HCT116 (cell line): ENCODE data around the gene DCN. TPM values are rescaled to one million over a fixed set of nuclear protein-coding genes. Genes with fewer than 3 reads are reported as not detected.

ENCODE experiments used
- ATAC-seq: fragments of 200-7000 bp; cut with Tn5 transposase; 2 replicates; pipeline ENCODE4 v1.9.1; 2020; ENCODE audit warnings: mild to moderate bottlenecking, moderate library complexity
- BruUV-seq: library from RNA; stranded (reverse); fragments of 400-500 nt; replicated peaks from 2 replicates; lab custom pipeline; 2021; lab: Mats Ljungman, UMichigan
- CTCF ChIA-PET: fragments of 300-600 bp; sonication (Branson Sonifier 250); formaldehyde crosslinking; loops from one replicate; lab custom pipeline; 2021; ENCODE audit warnings: antibody characterized with exemption; lab: Charles Lee
- POLR2A ChIA-PET: fragments of 300-600, 350-600 bp; sonication (Branson Sonifier 250); formaldehyde crosslinking; loops from one replicate; lab custom pipeline; 2021; ENCODE audit warnings: antibody characterized with exemption; lab: Charles Lee
- RAD21 ChIA-PET, 2 experiments: fragments of 300-600 bp; sonication (Branson Sonifier 250); formaldehyde crosslinking; loops; one replicate each; lab custom pipeline; 2023; ENCODE audit warnings: low total read pairs in 2 of 2; ENCODE audit not compliant: uncharacterized antibody in 2 of 2, unreplicated experiment in 2 of 2, low non-redundant PET in 1 of 2; lab: Charles Lee
- DNase-seq: peaks from one replicate; pipeline ENCODE4 v3.0.0-alpha.2; 2010; ENCODE audit warnings: low read depth, low spot score
- H2AFZ ChIP-seq: fragments of 200-600 bp; shearing (Covaris generic), sonication (generic); 2 replicates; pipeline ENCODE4 v1.6.1; 2017; ENCODE audit warnings: low read depth, mixed run types, mixed read lengths, antibody characterized with exemption, low read length; ENCODE audit not compliant: poor library complexity, severe bottlenecking
- H3K27ac ChIP-seq: 2 replicates; pipeline ENCODE4 v1.5.1; 2012; ENCODE audit warnings: low read depth, low read length
- H3K27me3 ChIP-seq: fragments of 200-600 bp; sonication (generic); 2 replicates; pipeline ENCODE4 v1.6.1; 2016; ENCODE audit warnings: mixed run types, low read length, mixed read lengths; ENCODE audit not compliant: insufficient read depth
- H3K36me3 ChIP-seq, 2 experiments: fragments of 200-500 bp in 1 of 2; fragments of 200-600 bp in 1 of 2; sonication (Bioruptor generic) in 1 of 2; sonication (generic) in 1 of 2; 2 replicates each; pipeline versions ENCODE4 v1.5.1 to v1.6.1; 2014 to 2016; ENCODE audit warnings: low read length in 2 of 2, inconsistent platforms in 1 of 2, mixed read lengths in 1 of 2, mixed run types in 1 of 2; ENCODE audit not compliant: insufficient read depth in 2 of 2, control insufficient read depth in 1 of 2
- H3K4me1 ChIP-seq, 2 experiments: fragments of 200-600 bp in 1 of 2; sonication (generic) in 1 of 2; 2 replicates each; pipeline versions ENCODE4 v1.5.1 to v1.6.1; 2012 to 2017; ENCODE audit warnings: low read length in 2 of 2, inconsistent platforms in 1 of 2, mild to moderate bottlenecking in 1 of 2, mixed read lengths in 1 of 2, mixed run types in 1 of 2, moderate library complexity in 1 of 2; ENCODE audit not compliant: insufficient read depth in 2 of 2, control insufficient read depth in 1 of 2
- H3K4me2 ChIP-seq: fragments of 200-600 bp; sonication (generic); 2 replicates; pipeline ENCODE4 v1.6.1; 2017; ENCODE audit warnings: mixed run types, low read length, mixed read lengths
- H3K4me3 ChIP-seq, 2 experiments: fragments of 200-600 bp in 1 of 2; sonication (generic) in 1 of 2; replicated peaks in 1 of 2; 2 replicates each; pipeline ENCODE4 v1.5.1; 2011 to 2016; ENCODE audit warnings: low read length in 2 of 2, control low read depth in 1 of 2, low read depth in 1 of 2, mild to moderate bottlenecking in 1 of 2, mixed read lengths in 1 of 2, mixed run types in 1 of 2
- H3K79me2 ChIP-seq: fragments of 200-600 bp; sonication (generic); 2 replicates; pipeline ENCODE4 v1.6.1; 2017; ENCODE audit warnings: mild to moderate bottlenecking, mixed run types, low read length, moderate library complexity, mixed read lengths; ENCODE audit not compliant: insufficient read depth
- H3K9ac ChIP-seq: fragments of 200-600 bp; sonication (generic); 2 replicates; pipeline ENCODE4 v1.6.1; 2016; ENCODE audit warnings: low read length, mixed read lengths
- H3K9me2 ChIP-seq: fragments of 200-600 bp; sonication (generic), shearing (Covaris generic); 2 replicates; pipeline ENCODE4 v1.6.1; 2017; ENCODE audit warnings: mixed run types, mild to moderate bottlenecking, moderate library complexity; ENCODE audit not compliant: insufficient read depth
- H3K9me3 ChIP-seq, 2 experiments: fragments of 200-500 bp in 1 of 2; fragments of 200-600 bp in 1 of 2; sonication (Bioruptor generic) in 1 of 2; sonication (generic) in 1 of 2; 2 replicates each; pipeline ENCODE4 v1.6.1; 2014 to 2017; ENCODE audit warnings: low read length in 2 of 2, mixed read lengths in 2 of 2, inconsistent platforms in 1 of 2, low read depth in 1 of 2, mild to moderate bottlenecking in 1 of 2, mixed run types in 1 of 2, moderate library complexity in 1 of 2; ENCODE audit not compliant: control insufficient read depth in 1 of 2, insufficient read depth in 1 of 2
- H4K20me1 ChIP-seq: fragments of 200-600 bp; sonication (generic), shearing (Covaris generic); 2 replicates; pipeline ENCODE4 v1.6.1; 2017; ENCODE audit warnings: mixed run types, mild to moderate bottlenecking, moderate library complexity; ENCODE audit not compliant: insufficient read depth
- CBX3 ChIP-seq: IDR thresholded peaks from 2 replicates; pipeline ENCODE4 v1.6.1; 2012; ENCODE audit warnings: low read depth
- CTCF ChIP-seq, 3 experiments: fragments of 200-600 bp in 1 of 3; sonication (generic) in 1 of 3; IDR thresholded peaks in 2 of 3; conservative IDR thresholded peaks in 1 of 3; 2 replicates each; pipeline ENCODE4 v1.5.1; 2012 to 2017; ENCODE audit warnings: low read depth in 2 of 3, low read length in 2 of 3, antibody characterized with exemption in 1 of 3, borderline replicate concordance in 1 of 3, control low read depth in 1 of 3, mild to moderate bottlenecking in 1 of 3, mixed read lengths in 1 of 3, mixed run types in 1 of 3, moderate library complexity in 1 of 3; ENCODE audit not compliant: insufficient read depth in 1 of 3
- EGR1 ChIP-seq: IDR thresholded peaks from 2 replicates; pipeline ENCODE4 v1.6.1; 2012; ENCODE audit warnings: low read depth
- EZH2phosphoT487 ChIP-seq: fragments of 200-600 bp; IDR thresholded peaks from 2 replicates; pipeline ENCODE4 v1.6.1; 2018; ENCODE audit warnings: antibody characterized with exemption, borderline replicate concordance
- MAX ChIP-seq: IDR thresholded peaks from 2 replicates; pipeline ENCODE4 v1.6.1; 2012
- POLR2A ChIP-seq: IDR thresholded peaks from 2 replicates; pipeline ENCODE4 v1.7.0; 2011; ENCODE audit warnings: borderline replicate concordance; ENCODE audit not compliant: insufficient read depth, insufficient read length; ENCODE audit errors: extremely low read depth
- RAD21 ChIP-seq: IDR thresholded peaks from 2 replicates; pipeline ENCODE4 v1.6.1; 2012; ENCODE audit warnings: low read depth, mild to moderate bottlenecking
- REST ChIP-seq: IDR thresholded peaks from 2 replicates; pipeline ENCODE4 v1.6.1; 2012; ENCODE audit warnings: low read depth
- SIN3A ChIP-seq: IDR thresholded peaks from 2 replicates; pipeline ENCODE4 v1.6.1; 2012; ENCODE audit warnings: low read depth
- SP1 ChIP-seq: IDR thresholded peaks from 2 replicates; pipeline ENCODE4 v1.6.1; 2012; ENCODE audit warnings: low read depth
- SRF ChIP-seq: IDR thresholded peaks from 2 replicates; pipeline ENCODE4 v1.6.1; 2012; ENCODE audit warnings: low read depth
- TCF7L2 ChIP-seq: IDR thresholded peaks from 2 replicates; pipeline ENCODE4 v1.7.0; 2011; ENCODE audit warnings: borderline replicate concordance, inconsistent platforms; ENCODE audit not compliant: insufficient read depth, insufficient read length; ENCODE audit errors: extremely low read depth
- YY1 ChIP-seq: IDR thresholded peaks from 2 replicates; pipeline ENCODE4 v1.6.1; 2011; ENCODE audit warnings: low read length, low read depth, moderate library complexity, mild to moderate bottlenecking; ENCODE audit not compliant: insufficient replicate concordance; ENCODE audit errors: extremely low read depth
- ZFX ChIP-seq: fragments of 450-650 bp; IDR thresholded peaks from 2 replicates; pipeline ENCODE4 v1.6.1; 2017
- intact Hi-C: fragments of 100-400 bp; cut with micrococcal nuclease; formaldehyde crosslinking; loops from 2 replicates; pipeline ENCODE4 v1.10.0; 2022
- total RNA-seq: library from RNA; stranded (reverse); gene quantifications from one replicate; pipeline ENCODE4 v1.2.1, GENCODE V29; 2021; ENCODE audit not compliant: unreplicated experiment
- TF ChIP-seq, protein P1 (sequence below): IDR thresholded peaks from 2 replicates; pipeline ENCODE4 v1.6.1; 2012
- TF ChIP-seq, protein P2 (sequence below): IDR thresholded peaks from 2 replicates; pipeline ENCODE4 v1.6.1; 2011; ENCODE audit warnings: mild to moderate bottlenecking, low read length, moderate library complexity; ENCODE audit not compliant: insufficient replicate concordance; ENCODE audit errors: extremely low read depth

Gene DCN
- total RNA-seq, 1 experiment from 2014 or later = 3.6 TPM

- H3K36me3 ChIP-seq = no peaks in the 10 kb centered on the region
These were observed 82.8 kb downstream of the DCN start for GRCh38 chr12:91099836-91100235.

More at GRCh38 chr12:91099836-91100235, 82.8 kb downstream of the DCN start:
- no peak overlapping the region for H3K4me2 ChIP-seq
- peaks cover 4 to 14% of the 10 kb centered on the region in 2 experiments; a peak in 3 of 4 replicates for H3K4me1 ChIP-seq
- no TSS peak for BruUV-seq
- RAD21 ChIA-PET = no interaction called here
- CTCF ChIA-PET = interaction anchor here (2.1 kb wide), 1 partner anchor 9 kb away, joined by 12 read pairs; no protein-coding TSS in a partner anchor
- ATAC-seq (no peak), DNase-seq (no peak)
- H3K27ac ChIP-seq = no peak overlapping the region
- no peak overlapping the region for H3K4me3 ChIP-seq
- H3K9me2 ChIP-seq = no peaks in the 10 kb centered on the region
- intact Hi-C loops = loop anchor here (10.0 kb wide), 1 partner anchor 225 kb away; no protein-coding TSS in a partner anchor
- H3K9ac ChIP-seq = no peak overlapping the region
- no peaks in the 10 kb centered on the region for H3K79me2 ChIP-seq
- no peaks in the 10 kb centered on the region for H3K9me3 ChIP-seq
- H2AFZ ChIP-seq = no peak overlapping the region
- no peaks in the 10 kb centered on the region for H4K20me1 ChIP-seq
- POLR2A ChIA-PET = no interaction called here
- H3K27me3 ChIP-seq = no peaks in the 10 kb centered on the region
- no peak for TF ChIP-seq ZFX
- TF ChIP-seq MAX = no peak
- TF ChIP-seq EGR1 = no peak
- TF ChIP-seq REST = no peak
- TF ChIP-seq, protein P1, sequence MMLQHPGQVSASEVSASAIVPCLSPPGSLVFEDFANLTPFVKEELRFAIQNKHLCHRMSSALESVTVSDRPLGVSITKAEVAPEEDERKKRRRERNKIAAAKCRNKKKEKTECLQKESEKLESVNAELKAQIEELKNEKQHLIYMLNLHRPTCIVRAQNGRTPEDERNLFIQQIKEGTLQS = no peak
- TF ChIP-seq, protein P2, sequence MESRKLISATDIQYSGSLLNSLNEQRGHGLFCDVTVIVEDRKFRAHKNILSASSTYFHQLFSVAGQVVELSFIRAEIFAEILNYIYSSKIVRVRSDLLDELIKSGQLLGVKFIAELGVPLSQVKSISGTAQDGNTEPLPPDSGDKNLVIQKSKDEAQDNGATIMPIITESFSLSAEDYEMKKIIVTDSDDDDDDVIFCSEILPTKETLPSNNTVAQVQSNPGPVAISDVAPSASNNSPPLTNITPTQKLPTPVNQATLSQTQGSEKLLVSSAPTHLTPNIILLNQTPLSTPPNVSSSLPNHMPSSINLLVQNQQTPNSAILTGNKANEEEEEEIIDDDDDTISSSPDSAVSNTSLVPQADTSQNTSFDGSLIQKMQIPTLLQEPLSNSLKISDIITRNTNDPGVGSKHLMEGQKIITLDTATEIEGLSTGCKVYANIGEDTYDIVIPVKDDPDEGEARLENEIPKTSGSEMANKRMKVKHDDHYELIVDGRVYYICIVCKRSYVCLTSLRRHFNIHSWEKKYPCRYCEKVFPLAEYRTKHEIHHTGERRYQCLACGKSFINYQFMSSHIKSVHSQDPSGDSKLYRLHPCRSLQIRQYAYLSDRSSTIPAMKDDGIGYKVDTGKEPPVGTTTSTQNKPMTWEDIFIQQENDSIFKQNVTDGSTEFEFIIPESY = no peak
- no peak for TF ChIP-seq YY1
- no peak for TF ChIP-seq TCF7L2
- no peak for TF ChIP-seq POLR2A
- TF ChIP-seq SIN3A = no peak
- no peak for TF ChIP-seq CTCF (IDR thresholded peaks at IDR 0.05 in 2 of 3, conservative IDR thresholded peaks at IDR 0.05 in 1 of 3; ENCODE audit: borderline replicate concordance in 1 of 3, insufficient read depth in 1 of 3, low read depth in 2 of 3, low read length in 2 of 3)
- no peak for TF ChIP-seq EZH2phosphoT487
- TF ChIP-seq CBX3 = no peak
- TF ChIP-seq RAD21 = no peak
- TF ChIP-seq SP1 = no peak
- TF ChIP-seq SRF = no peak
